ENCODE results near the gene BAG3.
A peak's percentile ranks its signal among the peaks of the same experiment; 100 is the strongest.
"Not testable (repeated sequence)": the region's sequence is repeated elsewhere in the genome, so short reads cannot be mapped to it uniquely, and the experiment has no call there.

The BAG3 gene

DNA sequence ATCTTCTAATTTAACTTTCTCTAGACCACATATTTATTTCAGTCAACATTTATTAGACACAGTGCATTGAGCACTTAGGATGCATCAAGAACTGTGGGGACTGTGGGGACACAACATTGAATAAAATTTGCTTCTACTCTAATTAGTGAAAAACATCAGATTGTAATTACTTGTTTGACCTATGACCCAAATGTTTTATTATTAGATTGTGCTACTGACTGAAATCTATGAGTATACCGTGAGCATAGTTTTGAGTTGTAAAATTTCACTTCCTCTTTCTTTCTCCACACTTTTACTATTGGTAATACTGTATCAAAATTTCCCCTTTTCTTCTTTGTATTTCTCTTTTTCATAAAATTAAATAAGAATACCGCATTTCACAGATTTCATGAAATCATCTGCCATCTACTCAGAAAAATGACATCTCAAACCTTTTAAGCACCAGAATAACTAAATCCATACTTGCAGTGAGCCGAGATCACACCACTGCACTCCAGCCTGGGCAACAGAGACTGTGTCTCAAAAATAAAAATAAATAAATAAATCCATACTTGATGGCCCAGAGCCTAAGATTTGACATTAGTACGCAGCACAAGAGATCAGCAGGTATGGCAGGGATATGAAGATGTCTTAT lies 49.3 kb downstream of the BAG3 start:
- no peak for DNase-seq

DNA sequence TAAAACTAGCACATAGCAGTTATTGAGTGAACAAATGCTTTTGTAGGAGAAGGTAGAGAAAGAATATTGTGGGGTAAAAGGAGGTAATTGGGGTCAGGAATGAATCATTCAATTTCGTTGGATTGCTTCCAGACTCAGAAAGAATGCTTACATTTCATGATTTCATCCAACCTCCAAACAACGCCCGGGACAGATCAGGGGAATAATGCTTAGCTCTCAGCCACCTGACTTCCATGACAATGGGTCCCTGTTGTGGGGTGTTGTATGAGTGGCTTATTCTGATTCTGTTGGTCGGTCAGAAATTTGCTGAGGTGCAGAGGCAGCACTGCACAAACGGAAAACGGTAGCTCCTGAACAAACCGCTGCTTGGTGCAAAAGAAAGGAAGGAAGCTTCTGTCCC lies 50.7 kb downstream of the BAG3 start:
- DNase-seq: no peak

DNA sequence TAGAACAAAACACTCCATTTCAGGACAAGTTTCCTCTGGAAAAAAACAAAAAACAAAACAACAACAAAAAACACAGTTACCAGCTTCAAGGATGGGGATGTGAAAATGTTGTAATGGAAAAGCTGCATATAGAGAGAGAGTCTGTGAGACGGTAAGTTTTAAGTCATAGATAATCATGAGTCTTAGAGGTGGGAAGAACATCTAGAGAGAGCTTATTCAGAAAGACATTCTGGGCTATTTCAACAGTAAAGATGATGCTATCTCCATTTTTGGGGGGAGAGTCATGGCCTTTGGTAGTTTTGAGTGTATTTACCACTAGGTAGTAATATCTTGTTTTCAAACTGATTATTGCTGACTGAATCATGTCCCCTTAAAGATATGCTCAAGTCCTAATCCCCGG lies 51.4 kb downstream of the BAG3 start:
- no peak for DNase-seq

GRCh38 chr10:119703903-119704508 lies 52.8 kb downstream of the BAG3 start:
- DNase-seq: no peak

DNA sequence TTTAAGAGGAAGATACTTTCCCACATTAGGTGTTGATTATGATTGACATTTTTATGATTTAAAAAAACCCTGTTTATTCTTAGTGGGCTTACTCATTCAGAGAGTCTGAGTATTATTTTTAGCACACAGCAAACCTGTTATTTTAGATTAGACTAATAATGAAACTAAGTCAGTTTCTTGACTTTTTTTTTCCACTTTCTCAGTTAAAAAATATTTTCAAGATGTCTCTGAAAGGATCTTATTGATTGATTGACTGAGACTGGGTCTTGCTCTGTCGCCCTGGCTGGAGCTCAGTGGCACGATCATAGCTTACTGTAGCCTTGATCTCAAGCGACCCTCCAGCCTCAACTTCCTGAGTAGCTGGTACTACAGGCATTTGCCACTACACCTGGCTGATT lies 54.3 kb downstream of the BAG3 start:
- DNase-seq: no peak

DNA sequence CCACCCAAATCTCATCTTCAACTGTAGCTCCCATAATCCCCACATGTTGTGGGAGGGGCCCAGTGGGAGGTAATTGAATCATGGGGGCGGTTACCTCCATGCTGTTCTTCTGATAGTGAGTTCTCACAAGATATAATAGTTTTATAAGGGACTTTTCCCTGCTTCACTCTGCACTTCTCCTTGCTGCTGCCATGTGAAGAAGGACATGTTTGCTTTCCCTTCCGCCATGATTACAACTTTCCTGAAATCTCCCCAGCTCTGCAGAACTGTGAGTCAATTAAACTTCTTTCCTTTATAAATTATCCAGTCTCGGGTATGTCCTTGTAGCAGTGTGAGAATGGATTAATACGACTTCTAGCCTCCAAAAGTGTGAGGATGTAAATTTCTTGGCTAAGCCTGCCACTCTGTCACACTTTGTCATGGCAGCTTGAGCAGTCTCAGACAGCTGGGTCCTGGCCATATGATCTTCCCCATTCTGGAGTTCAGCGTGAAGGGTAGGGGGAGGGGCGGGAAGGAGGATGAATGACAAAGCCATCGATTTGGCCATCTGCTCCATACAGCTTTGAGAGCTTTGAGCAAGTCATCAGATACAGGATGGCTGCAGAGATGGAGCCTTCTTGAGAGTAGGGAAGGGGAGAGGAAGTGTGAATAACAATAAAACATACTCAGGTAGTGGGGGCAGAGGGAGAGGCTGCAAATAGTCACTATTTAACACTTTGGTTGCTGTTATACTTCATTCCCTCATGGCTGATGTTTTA lies 55.5 kb downstream of the BAG3 start:
- DNase-seq: no peak

GRCh38 chr10:119707331-119707730 lies 56.2 kb downstream of the BAG3 start:
- not testable (repeated sequence) for DNase-seq

GRCh38 chr10:119710935-119711334 lies 59.8 kb downstream of the BAG3 start:
- DNase-seq: not testable (repeated sequence)

DNA sequence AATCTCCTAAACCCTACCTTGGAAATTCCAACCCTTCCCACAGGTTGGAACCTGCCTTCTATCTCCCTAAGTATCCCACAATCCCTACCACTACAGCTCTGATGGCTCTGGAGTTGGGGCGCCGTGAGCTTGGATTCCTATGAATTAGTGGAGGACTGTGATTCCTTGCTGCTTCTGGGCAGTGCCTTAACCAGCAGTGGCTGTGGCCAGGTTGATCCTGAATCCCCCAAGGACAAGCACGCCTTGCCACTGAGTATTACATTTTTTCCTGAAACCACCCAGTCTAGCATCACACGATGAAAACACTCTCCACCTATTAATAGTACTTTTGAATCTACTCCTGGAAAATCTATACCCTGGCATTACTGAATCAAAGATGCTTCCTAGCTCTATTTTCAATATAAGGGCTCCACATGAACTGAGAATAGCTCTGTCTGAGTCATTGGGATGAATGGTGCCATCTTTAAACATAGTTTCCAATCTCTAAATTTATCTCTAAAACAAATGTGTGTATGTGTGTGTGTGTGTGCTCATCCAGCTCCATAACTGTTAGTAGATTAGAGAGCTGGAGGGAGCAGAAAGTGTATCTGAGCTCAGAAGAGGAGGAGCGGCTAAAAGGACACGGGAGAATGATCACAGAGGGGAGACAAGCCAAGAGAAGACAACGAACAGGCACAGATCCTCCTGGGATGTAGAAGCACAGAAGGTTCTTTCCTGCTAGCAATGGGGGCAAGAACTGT lies 62.7 kb downstream of the BAG3 start:
- DNase-seq: no peak

DNA sequence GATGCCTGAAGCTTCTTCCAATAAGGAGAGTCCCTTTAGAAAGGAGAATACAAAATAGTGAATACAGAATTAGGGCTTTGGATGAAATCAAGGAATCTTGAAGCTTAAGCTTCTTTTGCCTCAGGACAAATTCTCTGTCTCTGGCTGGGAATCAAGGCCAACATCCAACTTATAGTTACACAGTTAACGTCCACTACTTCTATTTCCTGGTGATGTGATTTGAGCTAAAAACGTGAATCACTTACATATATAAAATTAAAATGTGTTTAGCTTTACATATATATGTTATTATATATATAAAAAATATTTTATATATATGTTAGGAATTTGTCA lies 63.3 kb downstream of the BAG3 start:
- DNase-seq: no peak

DNA sequence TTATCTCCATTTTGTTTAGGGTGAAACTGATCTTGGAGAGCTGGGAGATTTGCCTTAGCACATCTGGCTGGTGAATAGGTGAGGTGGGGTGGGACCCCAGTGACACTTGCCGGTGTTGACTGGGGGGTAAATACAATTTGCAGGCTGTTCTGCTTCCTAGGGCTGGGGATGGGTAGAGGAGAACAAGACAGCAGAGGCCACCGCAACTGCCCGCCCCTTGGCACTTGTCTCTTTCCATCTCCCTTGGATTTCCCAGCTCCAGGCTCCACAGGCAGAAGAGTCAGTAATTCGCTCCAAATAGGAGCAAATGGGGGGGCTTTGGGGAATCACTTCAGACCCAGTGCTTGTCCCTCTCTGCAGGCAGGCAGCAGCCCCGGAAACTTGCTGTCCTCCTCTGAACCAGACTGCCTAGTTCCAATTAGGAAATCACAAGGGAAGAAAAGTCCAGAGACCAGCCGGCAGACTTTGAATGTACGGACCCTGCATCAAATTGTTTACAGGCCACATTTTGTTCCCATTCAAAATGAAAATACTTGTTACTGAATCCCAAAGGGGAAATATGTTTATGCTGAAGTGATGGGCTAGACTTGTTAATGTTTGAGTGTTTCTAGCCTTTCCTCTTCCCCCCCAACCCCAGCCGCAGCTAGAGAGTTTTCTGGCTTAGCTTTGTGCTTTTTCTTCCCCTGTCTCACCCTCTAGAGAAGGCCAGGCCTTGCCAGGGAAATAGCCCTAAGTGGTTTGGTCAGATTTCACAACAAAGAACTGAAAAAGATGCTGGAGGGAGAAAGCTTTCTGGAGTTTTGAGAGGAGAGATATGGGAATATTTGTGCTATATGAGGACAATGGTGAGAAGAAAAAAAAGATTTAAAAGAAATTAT lies 64.7 kb downstream of the BAG3 start:
- no peak for DNase-seq

DNA sequence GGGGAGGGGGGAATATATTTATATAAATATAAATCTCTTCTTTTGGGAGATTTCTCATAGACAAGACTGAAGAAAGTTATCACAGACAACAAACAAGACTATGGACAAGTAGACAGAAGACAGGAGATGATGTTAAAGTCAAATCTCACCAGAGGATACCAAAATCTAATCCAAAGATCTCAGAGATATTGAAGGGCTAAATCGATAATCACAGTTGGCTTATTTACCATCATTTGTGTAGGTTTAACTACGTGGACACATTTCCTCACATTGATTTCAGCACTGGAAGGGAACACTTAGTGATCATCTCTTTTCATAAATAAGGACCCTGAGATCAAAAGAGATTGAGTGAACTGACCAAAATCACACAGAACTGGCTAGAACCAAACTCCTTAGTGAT lies 72.0 kb downstream of the BAG3 start:
- no peak for DNase-seq

DNA sequence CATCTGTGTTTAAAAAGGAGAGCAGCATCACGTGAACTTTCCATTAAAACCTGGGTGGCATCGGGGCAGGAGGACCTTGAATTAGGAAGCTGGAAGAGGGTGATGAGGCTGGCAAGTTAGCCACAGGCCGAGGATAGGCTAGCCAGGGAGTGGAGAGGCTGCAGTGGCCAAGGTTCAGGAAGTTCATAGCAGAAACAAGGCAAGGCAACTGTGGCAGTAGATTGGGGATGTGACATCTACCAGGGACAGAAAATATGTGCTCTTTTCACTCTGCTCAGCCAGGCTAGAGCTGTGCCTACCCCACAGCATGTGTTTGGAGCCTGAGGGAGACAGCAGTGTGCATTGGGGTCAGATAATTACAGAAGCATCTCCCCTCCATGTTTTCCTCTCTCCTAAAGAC lies 72.4 kb downstream of the BAG3 start:
- DNase-seq: no peak

DNA sequence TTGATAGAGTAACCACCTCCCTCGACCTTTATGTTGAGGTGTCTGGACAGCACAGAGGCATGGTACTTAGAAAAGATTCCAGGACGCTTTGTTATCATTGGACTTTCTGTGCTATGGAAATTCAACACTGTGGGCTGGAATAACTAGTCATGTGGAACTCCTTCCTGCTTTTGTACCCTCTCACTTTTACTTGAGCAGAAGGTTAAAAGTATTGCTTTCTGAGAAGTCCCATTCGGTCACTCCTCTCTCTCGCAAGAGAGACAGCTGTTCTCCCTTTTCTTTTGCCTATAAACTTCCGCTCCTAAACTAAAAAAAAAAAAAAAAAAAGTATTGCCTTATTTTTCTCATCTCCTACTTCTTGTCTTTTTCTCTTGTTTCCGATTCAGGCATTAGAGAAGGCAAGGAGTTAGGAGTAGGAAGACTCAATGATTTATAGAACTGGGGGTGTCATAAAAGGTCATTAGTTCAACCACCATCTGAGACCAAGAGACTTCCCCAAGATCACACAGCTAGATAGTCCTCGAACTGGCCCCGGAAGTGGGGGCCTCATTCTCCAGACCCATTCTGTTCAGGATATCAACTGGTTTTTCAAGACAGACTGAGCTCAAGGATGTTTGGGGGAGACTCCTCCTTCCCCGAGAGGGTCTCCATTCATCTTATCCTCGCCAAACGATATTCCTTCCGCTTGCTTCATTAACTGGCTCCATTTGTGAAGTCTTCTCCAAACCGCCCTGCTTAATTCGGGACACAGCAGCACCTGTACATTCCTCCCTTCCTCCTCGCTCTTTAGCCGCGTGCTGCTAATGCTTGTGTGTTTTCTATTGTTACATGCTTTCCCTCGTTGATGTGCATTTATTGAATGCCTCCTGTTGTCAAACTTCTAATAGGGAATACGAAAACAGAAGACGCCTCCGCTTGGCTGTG lies 73.7 kb downstream of the BAG3 start:
- no peak for DNase-seq

- no peak for DNase-seq
Observed at GRCh38 chr10:119725517-119725827, 74.3 kb downstream of the BAG3 start.

DNA sequence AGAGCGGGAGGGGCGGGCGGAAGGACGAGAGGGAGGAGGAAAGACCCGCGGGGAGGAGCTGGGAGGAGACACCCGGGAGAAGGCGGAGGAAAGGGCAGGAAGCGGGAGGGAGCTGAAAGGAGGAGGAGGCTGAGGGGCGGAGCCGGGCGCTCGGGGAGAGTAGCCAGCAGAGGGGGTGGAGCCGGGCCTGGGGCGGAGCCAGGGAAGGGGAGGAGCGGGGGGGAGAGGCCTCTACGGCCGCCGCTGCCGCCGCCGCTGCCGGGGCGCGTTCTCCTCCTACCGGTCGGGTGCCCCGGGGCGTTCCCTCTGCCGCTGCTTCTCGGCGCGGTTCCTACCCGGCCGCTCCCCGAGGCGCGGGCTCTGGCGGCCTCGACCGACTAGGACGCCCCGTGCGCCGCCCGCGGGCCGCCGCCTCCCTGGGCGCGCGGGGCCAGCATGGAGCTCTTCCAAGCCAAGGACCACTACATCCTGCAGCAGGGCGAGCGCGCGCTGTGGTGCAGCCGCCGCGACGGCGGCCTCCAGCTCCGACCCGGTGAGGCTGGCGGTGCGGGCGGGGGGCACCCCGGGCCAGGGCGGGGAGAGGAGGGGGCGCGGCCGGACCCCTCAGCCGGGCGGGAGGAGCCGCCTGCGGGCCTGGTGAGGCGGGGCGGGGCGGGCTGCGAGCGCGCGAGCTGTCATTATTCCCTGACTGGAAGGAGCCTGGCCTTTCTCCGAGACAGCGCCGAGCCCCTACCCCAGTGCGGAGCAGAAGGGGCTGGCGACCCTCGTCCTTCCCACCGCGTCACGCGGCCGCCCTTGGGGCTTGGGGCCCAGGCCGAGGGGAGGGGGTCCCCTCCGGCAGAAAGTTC lies 74.9 kb downstream of the BAG3 start, which contains the start of gene INPP5F:
Gene INPP5F, plus strand, starts transcription at position 223 of the 848 bp plus-strand sequence. Its CDS starts 213 bp downstream, at position 436.
- peak; percentile 99 for DNase-seq

DNA sequence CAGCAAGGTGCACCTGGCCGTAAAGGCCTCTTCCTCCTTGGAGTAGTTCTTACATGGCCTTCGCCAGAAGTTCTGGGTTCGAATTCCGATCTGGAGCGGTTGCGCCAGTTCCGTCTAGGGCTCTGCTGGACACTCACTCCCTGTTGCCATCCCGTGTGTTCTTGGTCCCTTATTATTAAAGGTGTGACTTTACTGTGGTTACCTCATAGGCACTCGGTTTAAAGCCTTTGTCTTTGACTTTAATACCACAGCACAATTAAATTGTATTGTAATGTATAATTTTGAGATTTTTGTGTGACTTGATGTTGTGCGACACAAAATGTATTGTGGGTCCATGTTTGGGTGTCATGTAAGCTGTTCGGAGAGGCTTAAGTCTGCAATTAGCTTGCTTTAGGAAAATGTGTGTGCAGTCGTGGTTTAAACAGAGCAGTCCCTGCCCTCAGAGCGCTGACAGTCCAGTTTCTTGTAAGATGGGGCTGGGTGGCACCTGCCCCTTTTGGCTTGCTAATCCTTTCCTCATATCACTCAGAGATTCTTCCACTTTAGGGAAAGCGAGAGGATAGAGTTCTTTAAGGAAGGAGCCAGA lies 75.6 kb downstream of the BAG3 start:
- DNase-seq: no peak
